HepG2 (cell line): Measurements from ENCODE around the gene RUSC1. TPM values are rescaled to one million over a fixed set of nuclear protein-coding genes. Genes with fewer than 3 reads are reported as not detected.

Experiments
- ATF2 ChIP-seq: sonication (generic); formaldehyde crosslinking; IDR thresholded peaks from 2 replicates; pipeline ENCODE4 v1.4.0; 2020; ENCODE audit warnings: missing genetic modification reagents
- GTF2F1 ChIP-seq: fragments of 150-350 bp; IDR thresholded peaks from 2 replicates; pipeline ENCODE4 v1.6.1; 2014; ENCODE audit warnings: low read length
- NCOA5 ChIP-seq: sonication (generic); formaldehyde crosslinking; IDR thresholded peaks from 2 replicates; pipeline ENCODE4 v1.4.0; 2020; ENCODE audit warnings: missing genetic modification reagents
- PCBP2 ChIP-seq: fragments of 200-400 bp; formaldehyde crosslinking; optimal IDR thresholded peaks from 2 replicates; pipeline ENCODE3; 2018; ENCODE audit warnings: low read length, low read depth; ENCODE audit not compliant: poor library complexity, severe bottlenecking
- RERE ChIP-seq: IDR thresholded peaks from 2 replicates; pipeline ENCODE4 v1.6.1; 2016; ENCODE audit warnings: low read depth, missing genetic modification reagents, missing compliant biosample characterization
- STAG1 ChIP-seq: sonication (generic); formaldehyde crosslinking; IDR thresholded peaks from 2 replicates; pipeline ENCODE4 v1.4.0; 2020; ENCODE audit warnings: missing genetic modification reagents
- THYN1 ChIP-seq: sonication (generic); formaldehyde crosslinking; IDR thresholded peaks from 2 replicates; pipeline ENCODE4 v1.8.1; 2023; ENCODE audit warnings: low read depth, mild to moderate bottlenecking, moderate library complexity, missing genetic modification reagents, borderline replicate concordance
- TMF1 ChIP-seq: sonication (generic); formaldehyde crosslinking; IDR thresholded peaks from 2 replicates; pipeline ENCODE4 v1.8.1; 2022; ENCODE audit warnings: low read depth, missing genetic modification reagents
- ZNF207 ChIP-seq: fragments of 450-650 bp; IDR thresholded peaks from 2 replicates; pipeline ENCODE4 v1.6.1; 2016; ENCODE audit warnings: antibody characterized with exemption, borderline replicate concordance
- ZNF225 ChIP-seq: sonication (generic); formaldehyde crosslinking; IDR thresholded peaks from 2 replicates; pipeline ENCODE4 v1.4.0; 2020; ENCODE audit warnings: mild to moderate bottlenecking, missing genetic modification reagents
- ZNF280B ChIP-seq: sonication (generic); formaldehyde crosslinking; IDR thresholded peaks from 2 replicates; pipeline ENCODE4 v1.5.0; 2020; ENCODE audit warnings: missing genetic modification reagents, mild to moderate bottlenecking, borderline replicate concordance
- ZNF687 ChIP-seq: sonication (generic); formaldehyde crosslinking; IDR thresholded peaks from 2 replicates; pipeline ENCODE4 v1.5.1; 2020; ENCODE audit warnings: mild to moderate bottlenecking, missing genetic modification reagents, moderate library complexity
- ZNF773 ChIP-seq: sonication (generic); formaldehyde crosslinking; IDR thresholded peaks from 2 replicates; pipeline ENCODE4 v1.4.0; 2020; ENCODE audit warnings: missing genetic modification reagents, borderline replicate concordance
- ZNF780A ChIP-seq: sonication (generic); formaldehyde crosslinking; IDR thresholded peaks from 2 replicates; pipeline ENCODE4 v1.8.0; 2022; ENCODE audit warnings: mild to moderate bottlenecking, missing genetic modification reagents, moderate library complexity
- ZNF83 ChIP-seq: sonication (generic); formaldehyde crosslinking; IDR thresholded peaks from 2 replicates; pipeline ENCODE4 v1.4.0; 2020; ENCODE audit warnings: missing genetic modification reagents, mild to moderate bottlenecking, borderline replicate concordance
- polyA plus RNA-seq, 8 experiments: library from polyadenylated mRNA; depleted of rRNA in 3 of 8; stranded (reverse) in 7 of 8; unstranded in 1 of 8; fragments of >200 nt; fragmentation: Illumina TruSeq in 4 of 8; extraction: Trizol in 4 of 8; gene quantifications; 2 replicates each; pipeline versions ENCODE4 v1.2.1 to v1.2.3, GENCODE V29; 2011 to 2016; ENCODE audit warnings: low read depth in 4 of 8, missing spikeins in 1 of 8, mixed read lengths in 1 of 8; ENCODE audit not compliant: insufficient read depth in 1 of 8
- total RNA-seq, 5 experiments: library from RNA; depleted of rRNA; stranded (reverse); fragments of >200 nt; fragmentation: Illumina TruSeq; extraction: Trizol; gene quantifications; 2 replicates each; pipeline ENCODE4 v1.2.3, GENCODE V29; 2016; ENCODE audit warnings: low read depth in 1 of 5

RUSC1 gene
- total and polyA plus RNA-seq, 2 of the 13 experiments (the other 11 are each of a cell fraction or from before 2014, with no cell fraction given): 18.7 to 20.4 TPM

- TF ChIP-seq PCBP2: no peak
- TF ChIP-seq ZNF780A (CRISPR knock-in tag): no peak
- TF ChIP-seq ZNF83 (CRISPR knock-in tag): no peak
- TF ChIP-seq ZNF773 (CRISPR knock-in tag): no peak
- 0 out of 2 replicates have a peak, but pooled peaks have one; percentile 21 for TF ChIP-seq ATF2
- TF ChIP-seq STAG1 (CRISPR knock-in tag): peak; percentile 68
- TF ChIP-seq NCOA5 (CRISPR knock-in tag): no peak
- TF ChIP-seq ZNF280B (CRISPR knock-in tag): peak; percentile 58; the same call in 1 of the 2 replicates
- peak; percentile 92 for TF ChIP-seq ZNF687 (CRISPR knock-in tag)
- no peak for TF ChIP-seq TMF1 (CRISPR knock-in tag)
- TF ChIP-seq GTF2F1: no peak
- TF ChIP-seq ZNF207: no peak
- TF ChIP-seq RERE (CRISPR knock-in tag): no peak
- TF ChIP-seq THYN1 (CRISPR knock-in tag): no peak
- TF ChIP-seq ZNF225 (CRISPR knock-in tag): no peak
Measured at GRCh38 chr1:155277070-155277901, 43.4 kb upstream of the RUSC1 start, which contains the start of gene HCN3 (continued).
